ENCODE results near the gene PIP. TPM values are rescaled to one million over a fixed set of nuclear protein-coding genes. Genes with fewer than 3 reads are reported as not detected.
"Not testable (repeated sequence)": the region's sequence is repeated elsewhere in the genome, so short reads cannot be mapped to it uniquely, and the experiment has no call there.

PIP gene
- not detected for polyA plus RNA-seq (2013, experiment 1 of 2; ENCODE audit: insufficient read length)
- polyA plus RNA-seq (2013, experiment 2 of 2; ENCODE audit: insufficient read length): not detected

- no peak for DNase-seq
Measured at GRCh38 chr7:143131781-143132180, at the start of gene PIP. Gene PIP, plus strand, starts transcription at chr7:143132077. Its CDS starts 40 bp downstream, at chr7:143132117.

GRCh38 chr7:143085109-143085508, 46.8 kb upstream of the PIP start:
- DNase-seq: no peak

GRCh38 chr7:143085610-143086009, 46.3 kb upstream of the PIP start:
- not testable (repeated sequence) for DNase-seq

GRCh38 chr7:143088549-143089231, 43.2 kb upstream of the PIP start:
- DNase-seq: not testable (repeated sequence)

- DNase-seq: no peak
Measured at GRCh38 chr7:143096146-143096545, 35.7 kb upstream of the PIP start.

- DNase-seq: not testable (repeated sequence)
Measured at GRCh38 chr7:143099579-143099978, 32.3 kb upstream of the PIP start.

- no peak for DNase-seq
Measured at GRCh38 chr7:143104759-143105158, 27.1 kb upstream of the PIP start.

- not testable (repeated sequence) for DNase-seq
Measured at GRCh38 chr7:143108019-143108418, 23.9 kb upstream of the PIP start.

GRCh38 chr7:143117395-143117794, 14.5 kb upstream of the PIP start:
- no peak for DNase-seq

- DNase-seq: no peak
Measured at GRCh38 chr7:143120691-143121405, 11.0 kb upstream of the PIP start.

GRCh38 chr7:143123326-143123725, 8.6 kb upstream of the PIP start:
- not testable (repeated sequence) for DNase-seq

GRCh38 chr7:143126146-143126545, 5.7 kb upstream of the PIP start:
- no peak for DNase-seq

- no peak for DNase-seq
Measured at GRCh38 chr7:143129051-143129450, 2.8 kb upstream of the PIP start.

- no peak for DNase-seq
Measured at GRCh38 chr7:143129477-143129876, 2.4 kb upstream of the PIP start.

- no peak for DNase-seq
Measured at GRCh38 chr7:143130541-143130940, 1.3 kb upstream of the PIP start.

- no peak for DNase-seq
Measured at GRCh38 chr7:143147070-143147469, 15.2 kb downstream of the PIP start.

- DNase-seq: no peak
Measured at GRCh38 chr7:143148050-143148449, 16.2 kb downstream of the PIP start.

GRCh38 chr7:143148651-143149050, 16.8 kb downstream of the PIP start:
- DNase-seq: no peak

- not testable (repeated sequence) for DNase-seq
Measured at GRCh38 chr7:143150696-143151095, 18.8 kb downstream of the PIP start.

GRCh38 chr7:143158617-143159016, 26.7 kb downstream of the PIP start:
- not testable (repeated sequence) for DNase-seq

- no peak for DNase-seq
Measured at GRCh38 chr7:143171697-143172096, 39.8 kb downstream of the PIP start.

- peak; percentile 2 for DNase-seq
Measured at GRCh38 chr7:143172354-143172753, 40.5 kb downstream of the PIP start.

- no peak for DNase-seq
Measured at GRCh38 chr7:143176128-143176527, 44.3 kb downstream of the PIP start.

All from fibroblast of skin of back (primary cell).